ENCODE results near the gene DNAJB2.

- TF ChIP-seq POLR2A (IDR thresholded peaks at IDR 0.05) (no peak), CTCF (IDR thresholded peaks at IDR 0.05) (no peak)
Measured at GRCh38 chr2:219304223-219304622, 25.1 kb downstream of the DNAJB2 start.
